HepG2 (cell line): ENCODE data around the gene ZNF500. TPM values are rescaled to one million over a fixed set of nuclear protein-coding genes. Genes with fewer than 3 reads are reported as not detected.

Experiments
- CENPX ChIP-seq: sonication (generic); formaldehyde crosslinking; IDR thresholded peaks from 2 replicates; pipeline ENCODE4 v1.9.0; 2021; ENCODE audit warnings: mild to moderate bottlenecking, missing genetic modification reagents, moderate library complexity
- PAXIP1 ChIP-seq: sonication (generic); formaldehyde crosslinking; conservative IDR thresholded peaks from 2 replicates; pipeline ENCODE4 v1.4.0; 2020; ENCODE audit warnings: mild to moderate bottlenecking, missing genetic modification reagents, moderate library complexity
- PHF20 ChIP-seq: sonication (generic); formaldehyde crosslinking; IDR thresholded peaks from 2 replicates; pipeline ENCODE4 v1.5.0; 2020; ENCODE audit warnings: mild to moderate bottlenecking, missing genetic modification reagents
- RFX3 ChIP-seq: IDR thresholded peaks from 2 replicates; pipeline ENCODE4 v1.6.1; 2016; ENCODE audit warnings: missing biosample characterization, missing genetic modification reagents
- TFAP4 ChIP-seq: sonication (generic); IDR thresholded peaks from 2 replicates; pipeline ENCODE4 v1.6.1; 2016; ENCODE audit warnings: low read depth, borderline replicate concordance
- ZEB1 ChIP-seq: IDR thresholded peaks from 2 replicates; pipeline ENCODE4 v1.6.1; 2012; ENCODE audit warnings: mild to moderate bottlenecking, low read depth, inconsistent platforms; ENCODE audit not compliant: insufficient replicate concordance
- ZNF224 ChIP-seq: sonication (generic); formaldehyde crosslinking; IDR thresholded peaks from 2 replicates; pipeline ENCODE4 v1.5.0; 2020; ENCODE audit warnings: mild to moderate bottlenecking, missing genetic modification reagents
- ZNF24 ChIP-seq: fragments of 450-650 bp; IDR thresholded peaks from 2 replicates; pipeline ENCODE4 v1.6.1; 2017; ENCODE audit warnings: antibody characterized with exemption, mild to moderate bottlenecking
- ZNF333 ChIP-seq: sonication (generic); formaldehyde crosslinking; IDR thresholded peaks from 2 replicates; pipeline ENCODE4 v1.4.0; 2020; ENCODE audit warnings: mild to moderate bottlenecking, missing genetic modification reagents, borderline replicate concordance
- polyA plus RNA-seq, 8 experiments: library from polyadenylated mRNA; depleted of rRNA in 3 of 8; stranded (reverse) in 7 of 8; unstranded in 1 of 8; fragments of >200 nt; fragmentation: Illumina TruSeq in 4 of 8; extraction: Trizol in 4 of 8; gene quantifications; 2 replicates each; pipeline versions ENCODE4 v1.2.1 to v1.2.3, GENCODE V29; 2011 to 2016; ENCODE audit warnings: low read depth in 4 of 8, missing spikeins in 1 of 8, mixed read lengths in 1 of 8; ENCODE audit not compliant: insufficient read depth in 1 of 8
- total RNA-seq, 5 experiments: library from RNA; depleted of rRNA; stranded (reverse); fragments of >200 nt; fragmentation: Illumina TruSeq; extraction: Trizol; gene quantifications; 2 replicates each; pipeline ENCODE4 v1.2.3, GENCODE V29; 2016; ENCODE audit warnings: low read depth in 1 of 5
- TF ChIP-seq, protein P1 (sequence below): sonication (generic); formaldehyde crosslinking; IDR thresholded peaks from 2 replicates; pipeline ENCODE4 v1.8.1; 2023; ENCODE audit warnings: mild to moderate bottlenecking, missing genetic modification reagents
- TF ChIP-seq, protein P2 (sequence below): sonication (generic); formaldehyde crosslinking; IDR thresholded peaks from 2 replicates; pipeline ENCODE4 v1.4.0; 2020; ENCODE audit warnings: missing genetic modification reagents
- TF ChIP-seq, protein P3 (sequence below): sonication (generic); formaldehyde crosslinking; IDR thresholded peaks from 2 replicates; pipeline ENCODE4 v1.4.0; 2020; ENCODE audit warnings: mild to moderate bottlenecking, missing genetic modification reagents

ZNF500 gene
- total and polyA plus RNA-seq, 2 of the 13 experiments (the other 11 are each of a cell fraction or from before 2014, with no cell fraction given), result 6.1 to 12.2 TPM

DNA sequence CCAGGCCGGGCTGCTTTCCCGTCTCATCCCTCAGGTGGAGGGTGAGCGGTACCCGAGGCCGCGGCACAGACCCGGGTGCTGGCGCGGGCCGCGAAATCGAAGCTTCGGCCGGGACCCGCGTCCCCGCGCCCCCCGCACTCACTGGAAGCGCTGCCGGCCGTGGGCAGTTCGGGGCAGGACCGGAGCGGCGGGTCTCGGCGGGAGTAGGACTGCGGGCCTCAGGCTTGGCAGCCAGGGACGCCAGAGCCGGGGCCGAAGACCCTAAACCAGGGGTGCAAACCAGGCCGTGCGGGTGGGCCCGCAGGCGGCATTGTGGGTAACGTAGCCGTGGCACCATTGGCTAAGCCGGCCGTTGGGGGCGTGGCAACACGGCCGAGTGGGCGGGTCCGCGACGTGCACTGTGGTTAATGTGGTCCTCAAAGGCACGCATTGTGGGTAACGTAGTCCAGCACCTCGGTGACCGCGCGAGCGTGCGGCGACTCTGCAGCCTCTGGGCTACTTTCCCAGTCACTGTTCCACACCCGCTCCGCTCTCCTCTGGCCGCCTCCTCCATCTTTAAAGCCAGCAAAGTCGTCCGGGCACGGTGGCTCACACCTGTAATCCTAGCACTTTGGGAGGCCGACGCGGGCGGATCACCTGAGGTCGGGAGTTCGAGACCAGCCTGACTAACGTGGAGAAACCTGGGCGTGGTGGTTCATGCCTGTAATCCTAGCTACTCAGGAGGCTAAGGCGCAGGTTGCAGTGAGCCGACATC lies at the start of gene ZNF500 (continued):
- TF ChIP-seq, protein P1, sequence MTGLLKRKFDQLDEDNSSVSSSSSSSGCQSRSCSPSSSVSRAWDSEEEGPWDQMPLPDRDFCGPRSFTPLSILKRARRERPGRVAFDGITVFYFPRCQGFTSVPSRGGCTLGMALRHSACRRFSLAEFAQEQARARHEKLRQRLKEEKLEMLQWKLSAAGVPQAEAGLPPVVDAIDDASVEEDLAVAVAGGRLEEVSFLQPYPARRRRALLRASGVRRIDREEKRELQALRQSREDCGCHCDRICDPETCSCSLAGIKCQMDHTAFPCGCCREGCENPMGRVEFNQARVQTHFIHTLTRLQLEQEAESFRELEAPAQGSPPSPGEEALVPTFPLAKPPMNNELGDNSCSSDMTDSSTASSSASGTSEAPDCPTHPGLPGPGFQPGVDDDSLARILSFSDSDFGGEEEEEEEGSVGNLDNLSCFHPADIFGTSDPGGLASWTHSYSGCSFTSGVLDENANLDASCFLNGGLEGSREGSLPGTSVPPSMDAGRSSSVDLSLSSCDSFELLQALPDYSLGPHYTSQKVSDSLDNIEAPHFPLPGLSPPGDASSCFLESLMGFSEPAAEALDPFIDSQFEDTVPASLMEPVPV (CRISPR knock-in tag), result no peak
- TF ChIP-seq PAXIP1 (CRISPR knock-in tag) (no peak; the same call in 1 of the 2 replicates), CENPX (CRISPR knock-in tag) (no peak), PHF20 (CRISPR knock-in tag) (peak; percentile 77), ZNF333 (CRISPR knock-in tag) (0 out of 2 replicates have a peak, but pooled peaks have one; percentile 75), ZEB1 (no peak), ZNF24 (no peak), ZNF224 (no peak), RFX3 (CRISPR knock-in tag) (no peak), TFAP4 (no peak; the same call in 1 of the 2 replicates)
- TF ChIP-seq, protein P2, sequence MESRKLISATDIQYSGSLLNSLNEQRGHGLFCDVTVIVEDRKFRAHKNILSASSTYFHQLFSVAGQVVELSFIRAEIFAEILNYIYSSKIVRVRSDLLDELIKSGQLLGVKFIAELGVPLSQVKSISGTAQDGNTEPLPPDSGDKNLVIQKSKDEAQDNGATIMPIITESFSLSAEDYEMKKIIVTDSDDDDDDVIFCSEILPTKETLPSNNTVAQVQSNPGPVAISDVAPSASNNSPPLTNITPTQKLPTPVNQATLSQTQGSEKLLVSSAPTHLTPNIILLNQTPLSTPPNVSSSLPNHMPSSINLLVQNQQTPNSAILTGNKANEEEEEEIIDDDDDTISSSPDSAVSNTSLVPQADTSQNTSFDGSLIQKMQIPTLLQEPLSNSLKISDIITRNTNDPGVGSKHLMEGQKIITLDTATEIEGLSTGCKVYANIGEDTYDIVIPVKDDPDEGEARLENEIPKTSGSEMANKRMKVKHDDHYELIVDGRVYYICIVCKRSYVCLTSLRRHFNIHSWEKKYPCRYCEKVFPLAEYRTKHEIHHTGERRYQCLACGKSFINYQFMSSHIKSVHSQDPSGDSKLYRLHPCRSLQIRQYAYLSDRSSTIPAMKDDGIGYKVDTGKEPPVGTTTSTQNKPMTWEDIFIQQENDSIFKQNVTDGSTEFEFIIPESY, result no peak; the same call in 1 of the 2 replicates
- TF ChIP-seq, protein P3, sequence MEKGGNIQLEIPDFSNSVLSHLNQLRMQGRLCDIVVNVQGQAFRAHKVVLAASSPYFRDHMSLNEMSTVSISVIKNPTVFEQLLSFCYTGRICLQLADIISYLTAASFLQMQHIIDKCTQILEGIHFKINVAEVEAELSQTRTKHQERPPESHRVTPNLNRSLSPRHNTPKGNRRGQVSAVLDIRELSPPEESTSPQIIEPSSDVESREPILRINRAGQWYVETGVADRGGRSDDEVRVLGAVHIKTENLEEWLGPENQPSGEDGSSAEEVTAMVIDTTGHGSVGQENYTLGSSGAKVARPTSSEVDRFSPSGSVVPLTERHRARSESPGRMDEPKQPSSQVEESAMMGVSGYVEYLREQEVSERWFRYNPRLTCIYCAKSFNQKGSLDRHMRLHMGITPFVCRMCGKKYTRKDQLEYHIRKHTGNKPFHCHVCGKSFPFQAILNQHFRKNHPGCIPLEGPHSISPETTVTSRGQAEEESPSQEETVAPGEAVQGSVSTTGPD (CRISPR knock-in tag), result no peak
